Measurements from ENCODE around the gene AP5Z1. TPM values are rescaled to one million over a fixed set of nuclear protein-coding genes. Genes with fewer than 3 reads are reported as not detected.

AP5Z1 gene
- polyA plus RNA-seq, 1 of the 3 experiments (the other 2 are of a cell fraction) = 29.5 TPM

DNA sequence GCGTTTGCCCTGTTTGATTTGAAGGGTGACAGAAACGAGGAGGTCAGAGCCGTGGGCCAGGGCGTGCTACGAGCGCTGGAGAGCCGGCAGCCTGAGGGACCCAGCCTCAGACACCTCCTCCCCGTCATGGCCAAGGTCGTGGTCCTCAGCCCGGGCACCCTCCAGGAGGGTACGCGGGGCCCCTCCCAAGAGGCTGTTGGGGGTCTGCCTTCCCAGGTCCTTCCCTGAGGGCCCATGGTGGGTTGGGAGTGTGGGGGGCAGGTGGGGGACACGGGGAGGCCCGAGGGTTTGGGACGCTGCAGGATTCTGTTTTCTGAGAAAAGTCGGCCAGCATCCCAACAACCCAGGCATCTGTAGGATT is 7.8 kb downstream of the AP5Z1 start:
- POLR2A ChIA-PET = interaction anchor here (2.8 kb wide), 1 partner anchor 8 kb away, joined by 9 read pairs; the partner anchor contains the start of gene AP5Z1
- peaks cover 25% of the 10 kb centered on the region for H4K20me1 ChIP-seq (ENCODE audit: insufficient read depth)
- no peak for TF ChIP-seq RAD21 (IDR thresholded peaks at IDR 0.05; ENCODE audit: low read length)
- TF ChIP-seq GATA2 (CRISPR knock-in tag; IDR thresholded peaks at IDR 0.05) = no peak
- TF ChIP-seq RXRA (IDR thresholded peaks at IDR 0.05; ENCODE audit: borderline replicate concordance, low read depth) = no peak
- no peak for TF ChIP-seq SIN3A (IDR thresholded peaks at IDR 0.05; ENCODE audit: borderline replicate concordance, low read depth, low read length)
- no peak for TF ChIP-seq ELF1 (IDR thresholded peaks at IDR 0.05)
- TF ChIP-seq TCF12 (IDR thresholded peaks at IDR 0.05) = no peak
- no peak for TF ChIP-seq RFX5 (IDR thresholded peaks at IDR 0.05; ENCODE audit: low read length)
- no peak for TF ChIP-seq FOSL2 (IDR thresholded peaks at IDR 0.05; ENCODE audit: borderline replicate concordance, low read depth)
- TF ChIP-seq NFIC (IDR thresholded peaks at IDR 0.05; ENCODE audit: borderline replicate concordance) = no peak
- no peak for TF ChIP-seq MXI1 (IDR thresholded peaks at IDR 0.05; ENCODE audit: low read depth, low read length)
- no peak for TF ChIP-seq IRF3 (IDR thresholded peaks at IDR 0.05; ENCODE audit: low read depth, low read length)
- TF ChIP-seq, protein P1, sequence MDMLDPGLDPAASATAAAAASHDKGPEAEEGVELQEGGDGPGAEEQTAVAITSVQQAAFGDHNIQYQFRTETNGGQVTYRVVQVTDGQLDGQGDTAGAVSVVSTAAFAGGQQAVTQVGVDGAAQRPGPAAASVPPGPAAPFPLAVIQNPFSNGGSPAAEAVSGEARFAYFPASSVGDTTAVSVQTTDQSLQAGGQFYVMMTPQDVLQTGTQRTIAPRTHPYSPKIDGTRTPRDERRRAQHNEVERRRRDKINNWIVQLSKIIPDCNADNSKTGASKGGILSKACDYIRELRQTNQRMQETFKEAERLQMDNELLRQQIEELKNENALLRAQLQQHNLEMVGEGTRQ (IDR thresholded peaks at IDR 0.05; ENCODE audit: borderline replicate concordance, low read depth, low read length) = no peak
- H3K27ac ChIP-seq (ENCODE audit: low read depth in 2 of 2, low read length in 1 of 2) = no peak overlapping the region
- H3K9ac ChIP-seq = no peak overlapping the region
- CTCF ChIA-PET = interaction anchor here (9.2 kb wide), 1 partner anchor 15 kb away, joined by 63 read pairs; no protein-coding TSS in a partner anchor
- no peaks in the 10 kb centered on the region for H3K9me3 ChIP-seq
- no peak overlapping the region for H3K4me2 ChIP-seq
- no peaks in the 10 kb centered on the region for H3F3A ChIP-seq (replicated peaks; ENCODE audit: insufficient read depth)
- H3K4me3 ChIP-seq (ENCODE audit: low read depth in 2 of 2, low read length in 1 of 2) = no peak overlapping the region
- WGBS (ENCODE audit: low lambda C conversion rate) = 94% methylated on average over 15 of the region's 16 CpGs
- peaks cover 26% of the 10 kb centered on the region for H3K79me2 ChIP-seq (ENCODE audit: insufficient read depth)
- no peak overlapping the region for H2AFZ ChIP-seq (ENCODE audit: low read depth)
- no peaks in the 10 kb centered on the region for H3K27me3 ChIP-seq (ENCODE audit: insufficient read depth)
- no peaks in the 10 kb centered on the region for H3K4me1 ChIP-seq (ENCODE audit: control insufficient read depth in 1 of 2, insufficient read depth in 2 of 2, low read depth in 1 of 2, low read length in 1 of 2)
- H3K36me3 ChIP-seq (replicated peaks in 1 of 2; ENCODE audit: control insufficient read depth in 1 of 2, insufficient read depth in 2 of 2, low read length in 1 of 2) = peaks cover 16 to 68% of the 10 kb centered on the region in 2 experiments
- no peak for DNase-seq
- no peaks in the 10 kb centered on the region for H3K9me2 ChIP-seq

- Histone ChIP-seq H3K4me2 (no peak overlapping the region), H2AFZ (ENCODE audit: low read depth) (no peak overlapping the region), H3F3A (replicated peaks; ENCODE audit: insufficient read depth) (no peaks in the 10 kb centered on the region), H3K9ac (no peak overlapping the region), H3K9me3 (no peaks in the 10 kb centered on the region), H4K20me1 (ENCODE audit: insufficient read depth) (peaks cover 23% of the 10 kb centered on the region; the same call in 1 of the 2 replicates), H3K27me3 (ENCODE audit: insufficient read depth) (no peaks in the 10 kb centered on the region), H3K4me1 (ENCODE audit: control insufficient read depth in 1 of 2, insufficient read depth in 2 of 2, low read depth in 1 of 2, low read length in 1 of 2) (no peaks in the 10 kb centered on the region), H3K27ac (ENCODE audit: low read depth in 2 of 2, low read length in 1 of 2) (no peak overlapping the region), H3K36me3 (replicated peaks in 1 of 2; ENCODE audit: control insufficient read depth in 1 of 2, insufficient read depth in 2 of 2, low read length in 1 of 2) (peaks cover 16 to 74% of the 10 kb centered on the region in 2 experiments), H3K79me2 (ENCODE audit: insufficient read depth) (peaks cover 22% of the 10 kb centered on the region), H3K4me3 (ENCODE audit: low read depth in 2 of 2, low read length in 1 of 2) (no peak overlapping the region), H3K9me2 (no peaks in the 10 kb centered on the region)
- POLR2A ChIA-PET = interaction anchor here (2.8 kb wide), 1 partner anchor 8 kb away, joined by 9 read pairs; the partner anchor contains the start of gene AP5Z1
- DNase-seq = no peak
- no peak for TF ChIP-seq YY1 (IDR thresholded peaks at IDR 0.05; ENCODE audit: low read depth)
- no peak for TF ChIP-seq MXI1 (IDR thresholded peaks at IDR 0.05; ENCODE audit: low read depth, low read length)
- TF ChIP-seq RCOR1 (IDR thresholded peaks at IDR 0.05; ENCODE audit: low read length) = no peak
- TF ChIP-seq USF1 (IDR thresholded peaks at IDR 0.05; ENCODE audit: borderline replicate concordance, low read depth) = no peak
- TF ChIP-seq EZH2phosphoT487 (IDR thresholded peaks at IDR 0.05; ENCODE audit: borderline replicate concordance, low read depth) = no peak
- TF ChIP-seq RXRA (IDR thresholded peaks at IDR 0.05; ENCODE audit: borderline replicate concordance, low read depth) = no peak
- no peak for TF ChIP-seq RFX5 (IDR thresholded peaks at IDR 0.05; ENCODE audit: low read length)
- no peak for TF ChIP-seq PBX3 (IDR thresholded peaks at IDR 0.05)
- no peak for TF ChIP-seq GATA2 (CRISPR knock-in tag; IDR thresholded peaks at IDR 0.05)
- no peak for TF ChIP-seq FOSL2 (IDR thresholded peaks at IDR 0.05; ENCODE audit: borderline replicate concordance, low read depth)
- TF ChIP-seq, protein P2, sequence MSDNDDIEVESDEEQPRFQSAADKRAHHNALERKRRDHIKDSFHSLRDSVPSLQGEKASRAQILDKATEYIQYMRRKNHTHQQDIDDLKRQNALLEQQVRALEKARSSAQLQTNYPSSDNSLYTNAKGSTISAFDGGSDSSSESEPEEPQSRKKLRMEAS (IDR thresholded peaks at IDR 0.05; ENCODE audit: low read depth) = no peak
- no peak for TF ChIP-seq IRF3 (IDR thresholded peaks at IDR 0.05; ENCODE audit: low read depth, low read length)
- TF ChIP-seq NFIC (IDR thresholded peaks at IDR 0.05; ENCODE audit: borderline replicate concordance) = no peak
- 94% methylated on average over 25 of the region's 40 CpGs for WGBS (ENCODE audit: low lambda C conversion rate)
- CTCF ChIA-PET = interaction anchor here (0.6 to 9.2 kb wide), 2 partner anchors 15 to 65 kb away, joined by 3 to 63 read pairs; no protein-coding TSS in a partner anchor
Observed at GRCh38 chr7:4783762-4784351, 8.4 kb downstream of the AP5Z1 start.

All from SK-N-SH (cell line).